GM18858 (cell line): ENCODE data around the gene JSRP1.

ENCODE experiments used
- ATAC-seq: cut with Tn5 transposase; IDR thresholded peaks from one replicate; pipeline ENCODE4 v1.9.1; 2021; ENCODE audit not compliant: unreplicated experiment

The JSRP1 gene

DNA sequence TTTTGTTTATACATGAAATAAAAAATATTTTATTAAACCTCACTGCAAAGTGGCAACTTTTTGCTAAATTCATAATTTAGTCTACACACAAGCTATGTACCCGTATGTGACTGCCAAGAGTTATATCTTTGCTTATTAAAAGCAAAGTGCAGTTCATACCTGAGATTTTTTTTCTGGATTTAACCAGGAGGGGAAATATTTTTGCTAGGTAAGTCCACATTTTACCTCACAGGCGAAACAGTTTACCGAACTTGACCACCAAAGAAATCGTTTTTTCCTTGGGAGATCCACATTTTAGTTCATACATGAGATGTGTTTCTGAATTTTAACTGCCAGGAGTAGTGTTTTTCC, 12.2 kb upstream of the JSRP1 start:
- ATAC-seq = no peak

- ATAC-seq = no peak
These were observed 10.2 kb upstream of the JSRP1 start for GRCh38 chr19:2266183-2266993.

DNA sequence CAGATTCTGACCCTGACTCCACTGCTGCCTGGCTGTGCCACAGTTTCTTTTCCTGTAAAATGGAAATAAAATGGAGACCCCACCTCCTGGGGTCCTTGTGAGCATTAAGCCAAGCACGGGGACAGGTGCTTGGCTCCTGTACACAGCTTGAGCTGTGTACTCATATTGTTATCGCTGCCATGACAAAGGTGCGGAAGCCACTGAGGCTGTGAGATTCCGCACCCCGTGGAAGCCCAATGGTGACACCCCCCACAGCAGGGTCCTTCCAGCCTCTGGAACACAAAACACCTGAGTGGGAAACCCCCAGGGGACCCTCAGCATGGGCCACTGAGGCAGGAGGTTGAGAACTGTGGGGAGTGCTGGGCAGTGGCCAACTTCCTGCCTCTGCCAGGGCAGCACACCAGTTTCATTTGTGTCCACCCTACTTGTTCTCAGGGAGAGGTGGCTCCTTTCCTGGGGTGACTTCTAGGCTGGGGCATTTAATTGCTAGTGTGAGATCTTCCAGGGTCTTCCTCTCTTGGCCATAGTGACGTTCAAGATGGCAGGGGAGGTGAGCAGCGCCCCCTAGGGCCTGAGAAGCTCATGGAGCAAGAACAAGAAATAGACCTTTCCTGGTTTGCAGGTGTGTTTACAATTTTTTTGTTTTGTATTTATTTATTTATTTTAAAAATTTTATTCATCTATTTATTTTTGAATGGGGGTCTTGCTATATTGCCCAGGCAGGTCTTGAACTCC, 5.4 kb upstream of the JSRP1 start:
- no peak for ATAC-seq

DNA sequence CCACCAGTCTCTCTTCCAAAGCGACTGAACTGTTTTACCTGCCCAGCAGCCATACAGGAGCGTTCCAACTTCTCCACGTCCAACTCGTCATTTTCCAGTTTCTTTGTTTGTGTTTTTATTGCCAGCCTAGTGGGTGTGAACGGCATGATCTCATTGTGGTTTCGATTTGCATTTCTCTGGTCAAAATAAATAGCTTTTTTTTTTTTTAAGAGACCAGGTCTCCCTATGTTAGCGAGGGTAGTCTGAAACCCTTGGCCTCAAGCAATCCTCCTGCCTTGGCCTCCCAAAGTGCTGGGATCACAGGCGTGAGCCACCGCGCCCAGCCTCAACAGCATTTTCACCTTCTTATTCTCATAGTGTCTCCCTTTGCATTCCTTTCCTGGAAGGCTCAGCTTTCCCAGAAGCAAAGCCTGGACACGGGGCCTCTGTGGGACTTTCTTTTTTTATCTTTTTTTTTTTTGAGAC, 4.2 kb upstream of the JSRP1 start:
- no peak for ATAC-seq

DNA sequence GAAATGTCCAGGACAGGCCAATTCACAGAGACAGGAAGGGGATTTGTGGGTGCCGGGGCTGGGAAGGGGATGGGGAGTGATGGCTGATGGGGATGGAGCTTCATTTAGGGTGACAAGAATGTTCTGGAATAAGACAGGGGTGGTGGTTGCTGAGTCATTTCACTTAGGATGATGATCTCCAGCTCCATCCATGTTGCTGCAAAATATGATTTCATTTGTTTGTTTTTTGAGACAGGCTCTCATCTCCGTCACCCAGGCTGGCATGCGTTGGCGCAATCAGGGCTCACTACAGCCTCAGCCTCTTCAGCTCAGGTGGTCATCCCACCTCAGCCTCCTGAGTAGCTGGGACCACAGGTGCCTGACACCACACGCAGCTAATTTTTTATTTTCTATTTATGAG, 3.1 kb upstream of the JSRP1 start:
- no peak for ATAC-seq

DNA sequence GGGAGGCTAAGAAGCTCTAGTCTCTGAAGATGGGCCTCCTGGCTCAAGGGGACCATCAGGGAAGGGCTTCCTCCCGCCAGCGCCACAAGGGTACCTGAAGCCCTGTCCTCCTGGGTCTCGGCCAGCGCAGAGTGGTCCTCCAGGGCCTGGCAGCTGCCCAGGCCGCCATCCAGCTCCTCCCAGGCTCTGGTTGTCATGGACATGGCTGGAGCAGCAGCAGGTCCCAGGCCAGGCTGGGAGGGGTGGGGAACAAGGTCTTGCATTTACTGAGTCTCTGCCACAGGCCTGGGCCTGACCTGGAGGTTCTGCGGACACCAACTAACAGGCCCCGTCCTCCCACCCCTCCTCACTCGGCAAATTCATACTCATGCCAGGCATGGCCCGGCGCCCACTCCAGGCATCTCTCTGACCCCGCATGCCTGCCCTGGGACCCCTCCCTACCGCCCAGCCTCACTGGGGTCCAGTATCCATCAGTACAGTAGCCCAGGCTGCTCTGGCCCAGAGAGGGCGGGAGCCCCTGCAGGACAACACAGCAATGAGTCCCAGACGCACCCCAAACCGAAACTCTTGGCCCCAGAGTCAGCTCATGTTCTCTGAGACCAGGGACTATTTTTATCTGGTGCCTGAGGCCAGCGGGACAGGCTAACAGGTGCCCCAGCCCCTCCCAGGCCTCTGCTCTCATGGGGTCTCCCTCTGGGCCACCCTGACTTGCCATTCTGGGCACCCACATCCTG, 938 bp downstream of the JSRP1 start:
- no peak for ATAC-seq

DNA sequence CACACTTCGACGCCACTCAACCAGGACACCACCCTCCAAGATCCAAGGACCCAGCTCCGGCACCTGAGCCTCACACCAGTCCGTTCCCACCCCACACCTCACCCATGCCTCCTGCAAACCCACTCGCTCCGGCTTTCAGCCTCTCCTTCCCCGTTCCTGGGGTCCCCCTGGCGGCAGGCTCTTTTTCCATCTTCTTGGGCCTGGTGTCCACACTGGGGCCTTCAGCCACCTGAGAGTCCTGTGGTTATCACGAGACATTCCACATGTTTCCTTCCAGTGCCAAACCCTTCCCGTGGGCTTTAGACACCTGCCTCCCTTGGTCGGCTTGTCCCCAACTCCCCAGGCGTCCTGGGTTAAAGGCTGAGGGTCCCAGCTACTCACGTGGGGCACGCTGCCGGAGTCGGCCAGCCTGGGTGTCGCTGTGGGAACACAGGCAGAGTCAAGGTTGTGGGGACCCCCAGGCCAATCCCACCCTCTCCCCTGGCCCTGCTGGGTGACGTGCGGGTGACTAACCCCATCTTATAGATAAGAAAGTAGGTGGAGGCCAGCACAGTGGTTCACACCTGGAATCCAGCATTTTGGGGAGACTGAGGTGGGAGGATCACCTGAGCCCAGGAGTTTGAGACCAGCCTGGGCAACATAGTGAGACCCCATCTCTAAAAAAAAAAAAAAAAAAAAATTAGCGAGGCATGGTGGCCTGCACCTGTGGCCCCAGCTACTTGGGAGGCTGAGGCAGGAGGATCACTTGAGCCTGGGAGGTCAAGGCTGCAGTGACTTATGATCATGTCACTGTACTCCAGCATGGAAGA, 1.9 kb downstream of the JSRP1 start:
- no peak for ATAC-seq

DNA sequence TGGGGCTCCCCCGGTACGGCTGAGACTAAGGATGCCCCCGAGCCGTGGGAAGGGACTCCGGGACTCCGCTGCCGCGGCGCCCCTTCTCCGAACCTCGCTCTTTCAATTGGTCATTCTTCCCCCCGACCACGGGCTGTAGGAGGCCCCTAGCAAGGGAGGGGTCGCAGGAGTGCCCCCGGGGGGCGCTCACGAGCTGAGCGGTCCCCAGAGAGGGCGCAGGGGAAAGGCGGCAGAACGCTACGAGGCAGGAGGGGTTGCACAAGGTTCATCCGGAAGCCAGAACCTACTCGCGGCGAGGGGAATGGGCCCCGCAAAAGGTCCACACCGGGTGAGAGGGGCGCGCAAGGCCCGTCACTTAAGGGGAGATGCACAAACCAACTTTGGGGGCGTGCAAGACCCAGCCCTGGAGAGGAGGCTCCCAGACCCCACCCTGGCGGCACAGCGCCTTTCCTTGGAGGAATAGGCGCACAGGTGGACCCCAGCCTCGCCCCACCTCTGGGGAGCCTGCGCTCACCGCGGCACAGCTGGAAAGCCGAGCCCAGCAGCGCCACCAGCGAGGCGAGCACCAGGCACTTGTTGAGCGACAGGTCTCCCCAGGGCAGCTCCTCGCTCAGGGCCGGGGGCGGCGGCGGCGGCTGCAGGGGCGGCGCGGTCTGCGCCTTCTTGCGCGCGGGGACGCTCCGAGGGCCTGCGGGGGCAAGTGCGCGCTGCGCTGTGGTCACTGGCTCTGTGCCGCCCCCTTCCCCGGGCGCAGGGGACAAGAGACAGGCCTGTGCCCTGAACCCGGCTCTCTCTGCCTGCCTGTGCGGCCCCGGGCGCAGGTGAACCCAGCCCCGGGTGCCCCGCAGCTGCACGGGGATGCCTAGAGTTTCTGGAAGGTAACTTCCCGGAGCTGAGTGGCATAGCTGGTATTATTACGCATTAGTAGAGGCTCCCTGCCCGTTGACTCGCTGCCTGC, 2.8 kb downstream of the JSRP1 start:
- no peak for ATAC-seq

DNA sequence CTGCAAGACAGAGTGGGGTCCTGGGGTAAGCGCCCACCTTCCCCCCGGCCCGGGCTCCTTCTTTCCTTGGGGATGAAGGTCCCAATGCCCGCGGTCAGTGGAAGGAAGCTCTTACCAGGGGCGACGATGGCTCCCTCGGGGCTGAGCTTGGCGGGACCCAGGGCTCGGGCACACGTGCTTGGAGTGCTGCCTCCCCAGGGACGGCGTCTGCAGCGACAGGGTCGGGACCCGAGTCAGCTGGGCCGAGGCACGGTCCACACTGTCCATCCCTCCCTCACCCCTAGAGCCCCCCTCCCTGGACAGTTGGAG, 3.5 kb downstream of the JSRP1 start:
- ATAC-seq = no peak

DNA sequence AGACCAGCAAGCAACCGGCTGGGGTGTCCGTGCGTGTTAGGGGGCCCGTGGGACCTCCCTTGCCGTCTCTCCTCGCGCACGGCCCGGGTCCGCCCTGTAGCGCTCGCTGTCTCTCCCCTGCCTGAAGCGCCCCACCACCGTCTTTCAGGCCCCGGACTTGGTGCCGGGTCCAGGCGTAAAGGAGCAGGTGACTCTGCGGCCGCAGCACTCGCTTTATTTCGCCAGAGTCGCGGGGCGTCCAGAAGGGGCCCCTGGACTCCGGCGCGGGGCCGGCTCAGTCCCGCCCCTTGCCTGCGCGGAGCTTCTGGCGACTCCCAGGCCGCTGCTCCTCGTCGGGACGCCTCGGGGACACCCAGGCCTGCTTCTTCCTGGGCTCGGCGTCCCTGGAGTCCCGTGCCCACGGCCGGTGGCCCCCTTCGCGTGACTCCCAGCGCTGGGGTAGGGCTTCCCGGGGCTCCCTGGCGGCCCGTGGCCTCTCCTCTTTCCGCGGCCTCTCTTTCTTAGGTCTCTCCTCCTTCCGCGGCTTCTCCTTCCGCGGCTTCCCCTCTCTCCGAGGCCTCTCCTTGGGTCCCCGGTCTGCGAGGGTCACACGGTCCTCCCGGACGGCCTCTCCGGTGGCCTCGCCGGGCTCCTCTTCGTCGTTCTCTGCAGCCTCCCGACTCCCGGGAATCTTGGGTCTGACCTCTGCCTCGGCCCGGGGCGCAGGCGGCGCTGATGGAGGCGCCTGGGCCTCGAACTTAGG, 4.0 kb downstream of the JSRP1 start:
- no peak for ATAC-seq

- ATAC-seq = no peak
These were observed 4.8 kb downstream of the JSRP1 start for GRCh38 chr19:2251106-2252054.

DNA sequence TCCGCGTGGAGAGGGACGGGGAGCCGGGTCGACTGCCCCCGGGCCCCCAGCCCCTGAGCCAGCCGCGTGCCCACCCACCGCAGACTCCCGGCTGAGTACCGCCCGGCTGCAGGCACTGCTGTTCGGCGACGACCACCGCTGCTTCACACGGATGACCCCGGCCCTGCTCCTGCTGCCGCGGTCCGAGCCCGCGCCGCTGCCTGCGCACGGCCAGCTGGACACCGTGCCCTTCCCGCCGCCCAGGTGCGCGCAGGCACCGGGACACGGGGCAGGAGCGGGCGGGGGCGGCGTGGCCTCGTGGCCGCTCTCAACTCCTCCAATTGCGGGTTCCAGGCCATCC, 5.5 kb downstream of the JSRP1 start:
- ATAC-seq = no peak

DNA sequence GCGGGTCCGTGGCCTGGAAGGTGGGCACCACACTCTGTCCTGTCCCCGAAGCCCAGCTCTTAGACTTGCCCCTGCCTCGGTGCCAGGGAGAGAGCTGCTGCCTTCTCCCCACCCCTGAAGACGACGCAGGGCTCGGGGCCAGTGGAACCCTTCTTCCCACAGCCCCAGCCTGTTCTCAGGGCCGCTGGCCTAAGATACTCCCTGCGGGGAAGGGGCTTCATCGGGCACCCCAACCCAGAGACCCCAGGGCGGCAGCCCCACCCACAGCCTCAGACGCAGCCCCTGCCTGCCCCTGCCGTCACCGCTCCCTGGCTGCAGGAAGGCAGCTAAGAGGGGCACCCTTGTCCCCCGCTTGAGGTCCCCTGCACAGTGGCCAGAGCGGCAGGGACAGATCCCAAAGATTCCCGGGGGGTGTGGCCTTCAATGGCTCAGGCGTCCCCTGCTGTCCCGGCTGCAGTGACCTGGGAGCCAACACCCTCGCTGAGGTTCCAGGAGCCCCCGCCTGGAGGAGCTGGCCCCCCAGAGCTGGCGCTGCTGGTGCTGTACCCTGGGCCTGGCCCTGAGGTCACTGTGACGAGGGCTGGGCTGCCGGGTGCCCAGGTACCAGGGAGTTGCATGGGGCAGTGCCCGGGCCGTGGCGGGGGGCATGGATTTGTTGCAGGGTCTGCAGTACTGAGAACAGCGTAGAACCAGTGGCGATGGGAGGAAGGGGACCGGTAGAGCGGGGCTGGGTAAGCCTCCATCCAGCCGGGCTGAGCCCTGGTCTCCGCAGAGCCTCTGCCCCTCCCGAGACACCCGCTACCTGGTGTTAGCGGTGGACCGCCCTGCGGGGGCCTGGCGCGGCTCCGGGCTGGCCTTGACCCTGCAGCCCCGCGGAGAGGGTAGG, 6.1 kb downstream of the JSRP1 start:
- ATAC-seq = no peak

- no peak for ATAC-seq
These were observed 7.0 kb downstream of the JSRP1 start, which contains the start of gene AMH for GRCh38 chr19:2249010-2249866. Gene AMH (plus strand): TSS chr19:2249323. CDS start chr19:2249333, 10 bp downstream.

DNA sequence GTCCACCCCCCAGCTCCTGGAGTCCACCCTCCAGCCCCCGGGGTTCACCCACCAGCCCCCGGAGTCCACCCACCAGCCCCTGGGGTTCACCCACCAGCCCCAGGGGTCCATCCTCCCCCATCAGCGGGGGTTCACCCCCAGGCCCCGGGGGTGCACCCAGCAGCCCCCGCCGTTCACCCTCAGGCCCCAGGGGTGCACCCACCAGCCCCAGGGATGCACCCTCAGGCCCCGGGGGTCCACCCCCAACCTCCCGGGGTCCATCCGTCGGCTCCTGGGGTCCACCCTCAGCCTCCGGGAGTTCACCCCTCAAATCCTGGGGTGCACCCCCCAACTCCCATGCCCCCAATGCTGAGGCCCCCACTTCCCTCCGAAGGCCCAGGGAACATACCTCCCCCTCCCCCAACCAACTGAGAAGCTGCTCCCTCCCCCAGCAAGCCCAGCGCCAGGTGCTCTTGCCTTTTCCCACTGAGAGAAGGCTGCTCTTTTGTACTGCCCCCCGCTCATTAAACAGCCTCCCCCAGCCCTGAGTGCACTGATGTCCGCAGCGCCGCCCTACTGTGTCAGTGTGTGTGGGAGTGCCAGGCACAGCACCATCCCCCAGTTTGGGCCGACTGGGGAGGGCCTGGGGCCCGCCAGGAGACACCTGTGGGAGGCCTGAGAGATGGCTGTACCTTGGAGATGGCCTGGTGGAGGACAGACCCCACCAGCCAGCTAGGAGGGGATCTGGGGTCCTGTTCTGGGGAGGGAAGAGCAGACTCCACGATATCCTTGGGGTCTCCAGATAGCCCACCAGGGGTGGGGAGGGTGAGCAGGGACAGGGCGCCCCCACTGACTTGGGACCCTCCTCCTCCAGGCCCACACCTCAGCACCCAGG, 7.8 kb downstream of the JSRP1 start:
- ATAC-seq = no peak
